HG03558 (cell line): ENCODE results near the gene SLC23A1.
"Not testable (repeated sequence)": the region's sequence is repeated elsewhere in the genome, so short reads cannot be mapped to it uniquely, and the experiment has no call there.

ENCODE experiments used
- ATAC-seq: cut with Tn5 transposase; IDR thresholded peaks from one replicate; pipeline ENCODE4 v1.9.1; 2021; ENCODE audit warnings: moderate number of reproducible peaks; ENCODE audit not compliant: unreplicated experiment; ENCODE audit errors: extremely low read depth

The SLC23A1 gene

DNA sequence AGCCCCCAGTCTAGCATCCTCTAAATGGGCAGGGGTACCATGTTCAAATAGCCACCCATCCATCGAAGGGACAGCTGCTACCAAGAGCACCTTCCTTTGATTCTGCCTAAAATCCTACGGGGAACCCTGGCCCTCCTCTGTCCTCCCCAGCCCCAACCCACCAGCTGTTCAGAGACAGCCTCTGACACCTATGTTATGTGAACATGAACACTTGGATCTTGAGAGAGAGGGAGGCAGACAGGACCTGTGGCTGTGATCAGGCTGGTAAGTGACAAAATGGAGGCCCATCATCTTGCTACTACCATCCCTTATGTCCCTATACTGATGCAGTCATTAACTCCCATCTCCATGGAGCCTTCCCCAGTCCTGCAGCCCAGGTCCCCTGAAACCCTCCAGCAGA lies 8.2 kb downstream of the SLC23A1 start:
- no peak for ATAC-seq

DNA sequence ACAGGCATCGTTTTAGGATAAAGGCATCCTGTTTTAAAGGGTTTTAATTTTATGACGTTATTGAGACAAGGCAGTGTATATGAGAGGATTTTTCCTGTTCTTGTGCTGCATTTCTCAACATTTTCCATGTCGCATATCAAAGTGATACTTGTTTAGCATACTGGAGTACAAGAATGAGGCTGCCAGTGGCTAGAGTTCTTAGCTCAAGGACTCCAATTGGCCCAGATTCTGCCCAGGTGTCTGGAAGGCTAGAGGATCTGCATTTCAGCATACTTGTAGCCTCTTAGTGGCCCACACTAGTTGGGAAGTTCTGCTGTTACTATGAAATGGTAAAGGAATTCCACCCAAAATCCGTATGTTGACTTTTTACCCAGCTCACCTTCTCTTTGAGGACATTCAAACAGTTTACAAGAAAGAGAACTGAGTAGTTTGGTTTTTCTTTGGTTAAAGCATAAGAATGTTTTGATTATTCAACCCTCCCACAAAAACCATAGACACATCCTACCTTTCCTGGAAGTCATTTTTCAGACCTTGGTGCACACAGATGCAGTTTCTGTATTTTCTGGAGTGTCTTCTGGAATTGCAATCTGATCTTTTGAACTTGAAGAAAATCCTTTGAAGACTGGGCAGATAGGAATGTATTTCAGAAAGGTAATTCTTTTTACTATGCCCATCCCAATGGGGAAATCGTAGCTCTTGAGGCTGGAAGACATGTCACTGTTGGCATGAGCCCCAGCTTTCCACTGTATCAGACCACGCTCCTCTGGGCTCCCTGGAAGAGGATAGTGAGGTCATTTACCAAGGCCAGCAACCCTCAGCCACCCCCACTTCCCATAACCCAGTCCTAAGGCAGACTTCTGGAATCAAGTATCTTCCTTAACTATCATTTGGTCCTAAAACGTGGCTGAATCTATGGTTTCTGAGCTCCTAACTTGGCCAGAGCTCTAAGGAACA lies 11.3 kb downstream of the SLC23A1 start:
- ATAC-seq = no peak

DNA sequence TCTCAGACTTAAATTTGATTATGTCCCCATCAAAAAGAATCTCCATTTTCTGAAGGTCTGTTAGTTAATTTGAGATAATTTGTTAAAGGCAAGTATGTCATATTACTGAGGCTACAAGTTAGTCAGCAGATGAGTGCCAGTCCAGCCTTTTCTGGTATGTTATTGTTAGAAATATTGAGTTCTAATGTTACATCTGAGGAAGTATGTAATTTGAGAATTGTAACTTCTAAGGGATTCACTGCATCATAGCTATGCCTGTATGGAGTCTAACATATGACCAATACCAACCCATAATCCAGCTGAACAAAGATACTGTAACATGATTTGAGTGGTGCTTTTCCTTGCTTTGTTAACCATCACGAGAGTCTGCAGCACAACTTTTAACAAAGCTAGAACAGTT lies 13.9 kb downstream of the SLC23A1 start:
- ATAC-seq = no peak

DNA sequence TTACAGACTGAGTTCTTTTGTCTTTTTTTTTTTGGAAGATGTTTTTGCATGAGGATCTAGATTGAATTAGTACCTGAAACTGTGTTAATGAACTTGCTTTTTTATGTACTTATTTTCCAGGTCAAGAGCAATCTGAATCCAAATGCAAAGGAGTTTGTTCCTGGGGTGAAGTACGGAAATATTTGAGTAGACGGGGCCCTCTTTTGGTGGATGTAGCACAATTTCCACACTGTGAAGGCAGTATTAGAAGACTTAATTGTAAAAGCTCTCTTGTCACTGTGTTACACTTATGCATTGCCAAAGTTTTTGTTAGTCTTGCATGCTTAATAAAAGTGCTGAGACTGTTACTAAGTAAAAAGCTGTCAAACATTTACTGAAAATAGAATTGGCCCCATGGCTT lies 14.5 kb downstream of the SLC23A1 start:
- ATAC-seq = no peak

DNA sequence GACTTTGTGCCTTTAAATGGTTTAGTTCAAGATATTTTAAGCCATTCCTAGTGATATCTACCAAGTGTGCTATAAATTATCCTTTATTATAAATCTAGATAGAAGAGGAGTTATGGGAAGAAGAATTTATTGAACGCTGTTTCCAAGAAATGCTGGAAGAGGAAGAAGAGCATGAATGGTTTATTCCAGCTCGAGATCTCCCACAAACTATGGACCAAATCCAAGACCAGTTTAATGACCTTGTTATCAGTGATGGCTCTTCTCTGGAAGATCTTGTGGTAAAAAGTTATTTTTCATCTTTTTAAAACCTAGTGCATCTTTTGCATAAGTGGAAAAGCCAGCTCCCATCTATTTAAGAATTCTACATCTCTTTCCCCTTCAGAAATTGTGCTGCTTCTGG lies 18.6 kb downstream of the SLC23A1 start:
- ATAC-seq = no peak

DNA sequence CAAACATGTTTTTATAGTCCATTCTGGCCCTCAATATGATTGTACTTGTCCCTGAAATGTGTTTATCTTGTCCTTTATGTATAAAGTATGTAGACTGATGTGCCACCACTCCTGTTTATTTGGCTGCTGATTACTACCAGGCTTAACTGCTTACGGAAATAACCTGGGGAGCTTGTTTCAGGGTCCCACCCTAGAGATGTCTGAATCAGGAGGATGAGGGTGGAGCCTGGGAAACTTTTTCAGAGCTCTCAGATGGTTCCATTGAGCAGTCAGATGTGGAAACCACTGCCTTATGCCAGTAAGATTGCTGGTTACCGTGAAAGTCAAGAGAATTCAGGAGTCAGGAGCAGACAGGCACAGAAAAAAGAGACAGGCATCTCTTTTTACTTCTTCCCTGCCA lies 19.2 kb downstream of the SLC23A1 start:
- ATAC-seq = no peak

DNA sequence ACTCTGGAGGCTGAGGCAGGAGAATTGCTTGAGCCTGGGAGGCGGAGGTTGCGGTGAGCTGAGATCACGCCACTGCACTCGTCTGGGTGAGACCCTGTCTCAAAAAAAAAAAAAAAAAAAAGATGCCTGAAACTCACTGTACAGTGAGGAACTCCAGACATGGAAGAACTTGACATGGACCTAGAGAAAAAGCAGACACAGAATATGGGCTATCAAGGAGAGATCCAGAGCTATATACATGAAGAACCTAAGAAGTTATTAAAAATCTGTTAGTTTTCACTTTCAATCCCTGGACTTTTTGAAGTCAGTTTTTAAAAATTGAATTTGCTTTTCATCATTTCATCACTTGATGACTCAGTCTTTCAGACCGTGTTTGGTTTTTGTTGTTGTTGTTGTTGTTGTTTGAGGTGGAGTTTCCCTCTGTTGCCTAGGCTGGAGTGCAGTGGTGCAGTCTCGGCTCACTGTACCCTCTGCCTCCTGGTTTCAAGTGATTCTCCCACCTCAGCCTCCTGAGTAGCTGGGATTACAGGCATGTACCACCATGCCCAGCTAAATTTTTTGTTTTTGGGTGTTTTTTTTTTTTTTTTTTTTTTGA lies 21.2 kb downstream of the SLC23A1 start:
- no peak for ATAC-seq

DNA sequence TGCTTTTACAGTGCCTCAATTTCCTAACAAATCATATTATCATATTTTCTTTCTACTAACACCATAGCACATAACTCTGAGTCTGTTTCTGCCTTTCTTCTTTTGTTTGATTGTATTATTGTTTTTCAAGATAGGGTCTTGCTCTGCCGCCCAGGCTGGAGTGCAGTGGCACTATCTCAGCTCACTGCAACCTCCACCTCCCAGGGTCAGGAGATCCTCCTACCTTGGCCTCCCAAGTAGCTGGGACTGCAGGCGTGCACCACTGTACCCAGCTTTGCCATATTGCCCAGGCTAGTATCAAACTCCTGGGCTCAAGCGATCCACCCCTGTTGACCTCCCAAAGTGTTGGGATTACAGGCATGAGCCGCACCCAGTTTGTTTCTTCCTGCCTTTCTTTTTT lies 22.7 kb downstream of the SLC23A1 start:
- ATAC-seq = no peak

DNA sequence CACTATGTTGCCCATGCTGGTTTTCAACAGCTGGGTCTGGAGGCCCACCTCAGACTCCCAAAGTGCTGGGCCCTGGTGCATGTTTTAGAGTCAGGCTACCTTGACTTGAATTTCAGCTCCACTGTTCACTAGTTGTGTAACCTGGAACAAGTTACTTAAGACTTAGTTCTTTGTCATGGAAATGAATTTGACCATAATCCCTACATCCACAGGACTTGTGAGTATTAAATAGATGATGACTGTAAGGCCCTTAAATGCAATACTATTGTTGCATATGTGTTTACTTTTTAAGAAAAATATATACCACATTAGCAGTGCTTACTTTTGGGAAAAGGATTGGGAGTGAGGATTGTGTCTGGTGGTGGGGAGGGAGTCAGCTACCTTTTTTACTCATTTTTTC lies 25.0 kb downstream of the SLC23A1 start:
- ATAC-seq = no peak

DNA sequence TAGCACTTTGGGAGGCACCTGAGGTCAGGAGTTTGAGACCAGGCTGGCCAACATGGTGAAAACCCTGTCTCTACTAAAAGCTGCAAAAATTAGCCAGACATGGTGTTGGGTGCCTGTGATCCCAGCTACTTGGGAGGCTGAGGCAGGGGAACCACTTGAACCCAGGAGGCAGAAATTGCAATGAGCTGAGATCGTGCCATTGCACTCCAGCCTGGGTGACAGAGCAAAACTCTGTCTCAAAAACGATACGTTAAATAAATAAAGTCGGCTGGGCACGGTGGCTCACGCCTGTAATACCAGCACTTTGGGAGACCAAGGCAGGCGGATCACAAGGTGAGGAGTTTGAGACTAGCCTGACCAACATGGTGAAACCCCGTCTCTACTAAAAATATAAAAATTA lies 27.2 kb downstream of the SLC23A1 start:
- not testable (repeated sequence) for ATAC-seq

DNA sequence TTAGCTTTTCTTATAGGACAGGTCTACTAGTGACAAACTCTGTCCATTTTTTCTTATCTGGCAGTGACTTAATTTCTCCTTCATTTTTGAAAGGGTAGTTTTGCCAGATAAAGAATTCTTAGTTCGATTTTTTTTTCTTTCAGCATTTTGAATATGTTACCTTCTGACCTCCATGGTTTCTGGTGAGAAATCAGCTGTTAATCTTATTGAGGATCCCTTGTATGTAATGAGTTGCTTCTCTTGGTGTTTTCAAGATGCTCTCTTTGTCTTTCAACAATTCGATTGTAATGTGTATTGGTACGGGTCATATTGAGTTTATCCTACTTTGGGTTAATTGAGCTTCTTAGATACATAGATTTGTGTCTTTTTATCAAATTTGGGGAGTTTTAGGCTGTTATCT lies 28.9 kb downstream of the SLC23A1 start:
- no peak for ATAC-seq

DNA sequence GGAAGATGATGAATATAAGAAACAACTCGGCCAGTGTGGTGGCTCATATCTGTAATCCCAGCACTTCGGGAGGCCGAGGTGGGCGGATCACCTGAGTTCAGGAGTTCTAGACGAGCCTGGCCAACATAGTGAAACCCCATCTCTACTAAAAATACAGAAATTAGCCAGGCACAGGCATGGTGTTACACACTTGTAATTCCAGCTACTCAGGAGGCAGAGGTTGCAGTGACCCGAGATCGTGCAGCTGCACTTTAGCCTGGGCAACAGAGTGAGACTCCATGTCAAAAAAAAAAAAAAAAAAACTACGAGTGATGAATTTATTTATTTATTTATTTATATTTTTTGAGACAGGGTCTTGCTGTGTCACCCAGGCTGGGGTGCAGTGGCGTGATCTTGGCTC lies 35.2 kb downstream of the SLC23A1 start:
- not testable (repeated sequence) for ATAC-seq

DNA sequence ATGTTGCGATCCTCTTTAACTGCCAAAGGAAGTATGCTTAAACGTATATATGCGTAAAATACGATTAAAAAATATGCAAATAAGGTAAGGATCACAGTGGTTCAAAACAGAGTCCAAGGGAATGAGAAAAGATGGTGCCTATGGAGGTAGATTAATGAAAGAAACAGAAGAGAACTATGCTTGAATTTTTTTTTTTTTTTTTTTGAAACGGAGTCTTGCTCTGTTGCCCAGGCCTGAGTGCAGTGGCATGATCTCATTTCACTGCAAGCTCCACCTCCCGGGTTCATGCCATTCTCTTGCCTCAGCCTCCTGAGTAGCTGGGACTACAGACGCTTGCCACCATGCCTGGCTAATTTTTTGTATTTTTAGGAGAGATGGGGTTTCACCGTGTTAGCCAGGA lies 37.7 kb downstream of the SLC23A1 start:
- ATAC-seq = not testable (repeated sequence)

DNA sequence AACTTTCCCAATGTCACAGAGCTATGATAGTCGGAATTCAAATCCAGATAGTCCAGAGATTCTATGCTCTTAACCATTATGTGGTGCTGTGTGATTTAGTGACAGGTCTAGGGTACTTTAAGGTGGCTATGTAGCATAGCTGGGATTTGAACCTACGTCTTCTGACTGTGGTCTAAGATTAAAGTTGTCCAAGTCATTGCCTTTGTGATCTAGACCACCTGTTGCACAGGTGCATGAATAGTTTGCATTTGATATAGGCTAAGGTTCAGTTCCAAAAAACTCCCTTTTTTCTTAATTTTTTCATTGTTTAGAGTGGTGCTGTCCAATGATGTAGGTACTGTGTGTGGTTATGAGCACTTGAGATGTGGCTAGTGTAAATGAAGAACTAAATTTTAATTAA lies 38.9 kb downstream of the SLC23A1 start:
- ATAC-seq = no peak

DNA sequence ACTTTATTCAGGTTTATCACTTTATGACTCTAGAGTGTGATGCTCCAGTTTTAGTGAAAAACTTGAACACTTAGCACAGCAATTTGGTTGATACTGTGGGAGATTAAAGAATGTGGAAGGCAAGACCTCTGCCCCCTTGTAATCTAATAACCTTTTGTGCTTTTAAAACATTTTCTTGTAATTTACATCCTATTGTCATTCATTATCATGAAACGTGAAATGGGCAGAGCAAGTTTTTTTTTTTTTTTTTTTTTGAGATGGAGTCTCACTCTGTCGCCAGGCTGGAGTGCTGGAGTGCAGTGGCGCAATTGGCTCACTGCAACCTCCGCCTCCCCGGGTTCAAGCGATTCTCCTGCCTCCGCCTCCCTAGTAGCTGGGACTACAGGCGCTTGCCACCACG lies 39.6 kb downstream of the SLC23A1 start:
- ATAC-seq = no peak

DNA sequence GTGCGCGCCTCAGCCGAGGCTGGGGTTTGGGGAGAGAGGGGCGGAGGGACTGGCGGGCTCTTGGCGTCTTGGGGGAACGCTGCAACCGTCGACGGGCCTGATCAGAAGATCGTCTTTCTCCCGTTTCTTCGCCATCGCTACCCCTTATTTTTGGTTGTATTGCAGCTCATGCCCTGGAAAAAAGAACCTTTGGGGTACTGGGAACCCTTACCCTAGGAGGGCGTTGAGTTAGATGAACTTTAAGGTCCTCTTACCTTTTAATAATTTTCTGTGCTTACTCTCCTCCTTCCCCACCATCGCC lies 40.7 kb downstream of the SLC23A1 start:
- ATAC-seq = no peak

DNA sequence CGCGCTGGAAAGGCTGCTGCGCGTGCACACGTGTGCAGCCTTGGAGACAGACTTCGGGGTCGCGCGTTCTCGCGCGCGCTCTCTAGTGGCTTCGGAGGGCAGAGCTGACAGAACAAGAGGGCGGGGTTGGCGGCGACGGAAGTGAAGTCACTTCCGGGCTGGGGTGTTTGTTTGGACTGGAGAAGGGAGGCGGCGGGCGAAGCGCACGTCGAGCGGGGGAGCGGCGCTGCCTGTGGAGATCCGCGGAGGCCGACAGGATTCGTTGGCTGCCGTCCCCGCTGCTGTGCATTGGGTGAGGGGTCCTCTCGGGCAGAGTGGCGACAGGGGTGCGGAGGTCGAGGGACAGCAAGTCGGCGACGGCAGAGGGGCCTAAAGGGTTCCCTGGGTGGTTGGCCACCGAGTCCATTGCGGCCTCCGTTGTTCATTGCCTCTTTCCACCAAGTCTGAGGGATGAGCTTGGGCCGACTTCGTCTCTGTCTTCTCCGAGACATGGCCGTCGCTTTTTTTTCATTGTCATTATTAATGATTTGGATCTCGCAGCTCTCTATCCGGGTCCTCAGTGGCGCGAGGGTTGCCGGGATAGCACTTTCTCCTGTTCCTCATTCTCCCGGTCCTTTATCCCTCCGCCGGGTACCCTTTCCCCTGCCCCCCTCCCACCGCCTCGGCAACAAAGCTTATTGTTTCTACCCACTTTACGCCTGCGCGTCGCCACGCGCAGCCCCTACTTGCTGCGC lies 41.2 kb downstream of the SLC23A1 start, which contains the start of gene PAIP2:
Gene PAIP2 (plus strand): TSS at position 166 of the 734 bp plus-strand sequence. CDS start 21,931 bp downstream, outside the sequence.
- peak; percentile 87 for ATAC-seq

DNA sequence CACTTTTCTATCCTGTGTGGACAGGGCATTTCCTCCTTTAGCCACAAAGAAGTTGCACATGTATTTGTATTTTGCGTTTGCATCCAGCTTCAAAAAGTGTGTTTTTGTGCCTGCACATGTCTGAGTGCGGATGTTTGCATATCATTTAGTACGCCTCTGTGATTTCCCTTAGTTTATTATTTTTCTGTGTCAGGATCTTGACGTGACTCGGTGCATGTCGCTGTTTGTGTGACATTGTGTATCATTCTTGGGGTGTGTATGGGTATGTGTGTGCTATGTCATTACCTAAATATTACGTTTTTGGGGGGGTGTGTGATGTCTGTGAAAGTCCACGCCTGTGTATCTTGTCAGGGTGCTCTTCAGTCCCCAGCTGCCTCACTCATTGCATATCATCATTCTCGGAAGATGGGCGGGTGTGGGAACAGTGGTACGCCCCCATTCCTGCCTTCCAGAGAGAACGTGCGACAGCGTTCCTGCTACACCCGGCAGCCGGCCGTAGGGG lies 41.9 kb downstream of the SLC23A1 start:
- ATAC-seq = no peak

DNA sequence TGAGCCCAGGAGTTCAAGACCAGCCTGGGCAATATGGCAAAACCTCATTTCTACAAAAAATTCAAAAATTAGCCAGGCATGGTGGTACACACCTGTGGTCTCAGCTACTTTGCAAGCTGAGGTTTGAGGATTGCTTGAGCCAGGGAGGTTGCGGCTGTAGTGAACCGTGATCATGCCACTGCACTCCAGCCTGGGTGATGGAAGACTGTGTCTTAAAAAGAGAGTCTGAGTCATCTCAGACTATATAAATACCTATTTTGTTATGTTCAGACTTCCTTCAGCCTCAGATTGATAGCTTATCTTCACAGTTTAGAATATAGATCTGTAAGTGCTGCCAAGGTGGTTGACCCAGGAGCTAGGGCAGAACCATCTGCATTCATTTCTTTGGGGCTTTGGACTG lies 43.0 kb downstream of the SLC23A1 start:
- no peak for ATAC-seq

DNA sequence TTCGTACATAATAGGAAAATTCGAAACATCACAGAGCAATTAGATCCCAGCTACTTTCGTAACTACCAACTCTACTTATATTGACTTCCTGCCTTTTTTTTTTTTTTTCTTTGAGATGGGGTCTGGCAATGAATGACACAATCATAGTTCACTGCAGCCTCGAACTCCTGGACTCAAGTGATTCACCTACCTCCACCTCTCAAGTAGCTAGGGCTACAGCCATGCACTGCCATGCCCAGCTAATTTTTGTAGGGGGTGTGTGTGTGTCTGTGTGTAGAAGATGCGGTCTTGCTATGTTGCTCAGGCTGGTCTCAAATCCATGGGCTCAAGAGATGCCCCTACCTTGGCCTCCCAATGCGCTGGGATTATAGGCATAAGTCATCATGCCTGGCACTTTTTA lies 47.3 kb downstream of the SLC23A1 start:
- no peak for ATAC-seq
